Activated CD4-positive, CD25-positive, alpha-beta regulatory T cell (primary cell): ENCODE results near the gene RMRP.
"Not testable (repeated sequence)": the region's sequence is repeated elsewhere in the genome, so short reads cannot be mapped to it uniquely, and the experiment has no call there.

Experiments used
- DNase-seq, 4 experiments: peaks; one replicate each; lab custom pipeline; 2025; lab: John Stamatoyannopoulos, UW

RMRP gene

DNA sequence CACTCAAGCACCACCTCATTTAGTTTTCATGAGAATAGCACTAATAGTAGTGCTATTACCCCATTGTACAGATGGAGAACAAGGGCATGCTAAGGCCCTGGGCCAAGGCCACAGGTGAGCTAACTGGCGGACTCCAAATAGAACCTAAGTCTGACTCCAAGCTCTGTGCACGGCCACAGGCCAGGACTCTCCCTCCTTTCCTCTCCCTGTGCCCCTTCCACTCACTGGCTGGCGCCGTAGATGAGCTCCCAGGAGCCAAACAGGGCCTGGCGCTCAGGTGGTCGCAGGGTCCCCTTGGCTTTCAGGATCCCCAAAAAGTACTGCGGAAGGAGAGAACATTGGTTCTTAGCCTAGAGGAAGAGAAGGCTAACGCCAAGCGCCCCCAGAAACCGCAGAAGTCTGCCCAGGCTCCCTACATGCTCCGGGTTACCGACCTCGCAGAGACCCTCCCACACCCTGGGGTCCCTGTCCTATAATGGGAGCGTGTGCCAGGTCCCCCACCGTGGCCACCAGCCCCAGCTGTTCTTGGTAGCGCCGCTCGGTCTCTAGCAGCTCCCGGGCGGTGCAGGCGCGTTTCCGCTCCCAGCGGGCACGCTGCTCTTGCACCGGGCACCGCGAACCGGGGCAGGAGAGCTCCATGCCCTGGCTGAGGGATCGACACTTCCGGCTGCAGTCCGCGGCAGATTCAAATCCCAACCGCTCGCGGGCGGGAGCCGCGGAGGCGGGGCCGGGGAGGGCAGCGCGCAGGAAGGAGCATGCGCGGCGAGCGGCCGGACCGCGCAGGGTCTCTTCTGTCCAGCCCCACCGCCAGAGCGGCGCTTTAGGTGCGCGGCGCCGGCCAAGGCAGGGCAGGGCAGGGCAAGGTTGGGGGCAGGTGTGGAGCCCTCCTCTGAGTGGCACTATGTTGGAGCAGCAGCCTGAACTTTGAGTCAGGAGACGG is 7.0 kb upstream of the RMRP start, which contains the start of gene ARHGEF39:
ARHGEF39 (minus strand) TSS at position 665 of the 940 bp plus-strand sequence; CDS start at position 639, 26 bp downstream.
- peak; percentile 20 to 55 (median 37) for DNase-seq

DNA sequence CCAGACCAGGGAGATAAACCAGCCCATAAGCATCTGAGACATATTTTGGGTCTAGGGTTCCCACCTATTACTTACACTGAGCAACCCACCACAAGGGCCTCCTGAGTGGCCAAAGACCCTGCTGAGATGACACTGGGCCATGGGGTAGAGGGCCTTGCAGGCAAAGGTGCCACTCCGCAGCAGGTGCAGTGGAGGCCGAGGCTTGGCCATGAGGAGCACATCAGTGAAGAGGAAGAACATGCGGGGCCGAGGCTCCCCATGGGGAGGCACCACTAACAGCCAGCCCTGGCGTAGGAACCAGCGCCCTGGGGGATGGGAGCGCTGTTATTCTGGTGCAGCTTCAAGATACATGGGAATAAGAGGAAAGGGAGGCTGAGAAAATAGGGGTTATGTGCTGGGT is 4.6 kb upstream of the RMRP start:
- DNase-seq: no peak

DNA sequence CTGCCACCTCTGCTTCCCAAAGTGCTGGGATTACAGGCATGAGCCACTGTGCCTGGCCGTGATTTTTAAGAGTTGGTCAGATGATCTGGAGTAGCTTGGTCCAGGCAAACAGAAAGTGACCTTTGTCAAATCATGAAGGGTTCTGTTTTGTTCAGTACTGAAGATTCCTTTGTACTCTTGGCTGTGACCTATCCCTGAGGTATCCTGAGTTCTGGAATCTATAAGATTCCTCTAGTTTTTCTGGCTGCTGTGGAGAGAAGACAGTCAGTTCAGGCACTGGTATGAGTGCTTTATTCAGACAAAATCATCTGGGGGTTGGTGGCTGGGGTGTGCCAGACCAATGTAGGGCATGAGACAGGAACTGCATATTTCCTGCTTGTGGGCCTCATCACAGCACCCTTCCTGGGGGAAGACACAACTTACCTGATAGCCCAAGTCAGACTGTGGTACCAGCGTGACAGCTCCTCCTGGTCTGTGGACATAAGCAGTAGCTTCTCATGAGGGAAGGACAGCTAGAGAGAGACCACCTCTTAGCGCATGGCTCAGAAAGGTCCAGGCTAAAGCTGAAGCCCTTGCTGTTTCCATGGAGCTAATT is 4.0 kb upstream of the RMRP start:
- no peak for DNase-seq

DNA sequence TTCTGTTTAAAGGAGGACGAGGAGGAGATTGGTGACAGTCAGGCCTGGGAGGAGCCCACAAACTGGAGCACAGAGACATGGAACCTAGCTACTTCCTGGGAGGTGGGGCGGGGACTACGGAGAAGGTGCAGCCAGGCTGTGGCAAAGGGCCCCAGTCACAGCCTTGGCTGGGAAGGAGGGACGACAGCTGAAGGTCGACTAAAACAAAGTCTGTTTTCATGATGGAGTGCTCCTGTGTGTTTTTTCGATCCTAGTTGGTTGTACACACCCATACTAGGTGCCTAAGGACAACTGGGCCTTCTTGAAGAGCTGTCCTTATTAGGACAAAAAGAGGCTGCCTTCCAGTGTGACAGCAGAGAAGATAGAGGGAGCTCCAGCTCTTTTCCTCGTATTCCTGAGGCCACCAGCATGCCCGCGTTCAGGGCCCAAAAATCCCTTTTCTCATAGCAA is 3.2 kb upstream of the RMRP start:
- no peak for DNase-seq

DNA sequence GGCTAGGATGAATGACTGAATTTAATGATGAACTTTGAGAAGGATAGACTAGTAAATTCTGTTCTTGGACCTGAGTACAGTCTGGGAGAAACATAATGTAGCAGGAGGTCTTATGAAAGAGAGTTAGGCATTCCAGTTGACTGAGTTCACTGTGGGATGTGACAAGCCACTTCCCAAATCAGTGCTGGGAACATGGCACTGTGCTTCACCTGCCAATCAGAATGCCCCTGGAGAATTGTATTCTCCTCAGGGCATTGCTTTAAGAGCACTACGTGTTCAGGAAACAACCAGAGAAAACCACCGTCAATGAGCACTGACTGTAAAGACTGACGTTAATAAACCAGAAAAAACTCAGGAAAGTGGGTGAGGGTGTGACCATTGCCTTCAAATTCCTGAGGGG is 1.5 kb upstream of the RMRP start:
- no peak for DNase-seq

DNA sequence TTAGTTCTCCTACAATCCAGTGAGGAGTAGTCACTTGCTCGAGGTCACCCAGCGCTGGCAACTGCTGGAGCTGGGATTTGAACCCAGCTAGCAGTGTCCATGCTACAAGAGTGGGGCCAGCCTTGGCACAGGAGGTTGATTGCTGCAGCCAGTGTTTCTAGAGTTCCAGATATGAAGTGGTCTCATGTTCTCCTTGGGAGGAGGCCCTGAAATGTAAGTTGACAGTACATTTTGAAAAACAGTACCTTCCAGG is 1.1 kb upstream of the RMRP start:
- no peak for DNase-seq

DNA sequence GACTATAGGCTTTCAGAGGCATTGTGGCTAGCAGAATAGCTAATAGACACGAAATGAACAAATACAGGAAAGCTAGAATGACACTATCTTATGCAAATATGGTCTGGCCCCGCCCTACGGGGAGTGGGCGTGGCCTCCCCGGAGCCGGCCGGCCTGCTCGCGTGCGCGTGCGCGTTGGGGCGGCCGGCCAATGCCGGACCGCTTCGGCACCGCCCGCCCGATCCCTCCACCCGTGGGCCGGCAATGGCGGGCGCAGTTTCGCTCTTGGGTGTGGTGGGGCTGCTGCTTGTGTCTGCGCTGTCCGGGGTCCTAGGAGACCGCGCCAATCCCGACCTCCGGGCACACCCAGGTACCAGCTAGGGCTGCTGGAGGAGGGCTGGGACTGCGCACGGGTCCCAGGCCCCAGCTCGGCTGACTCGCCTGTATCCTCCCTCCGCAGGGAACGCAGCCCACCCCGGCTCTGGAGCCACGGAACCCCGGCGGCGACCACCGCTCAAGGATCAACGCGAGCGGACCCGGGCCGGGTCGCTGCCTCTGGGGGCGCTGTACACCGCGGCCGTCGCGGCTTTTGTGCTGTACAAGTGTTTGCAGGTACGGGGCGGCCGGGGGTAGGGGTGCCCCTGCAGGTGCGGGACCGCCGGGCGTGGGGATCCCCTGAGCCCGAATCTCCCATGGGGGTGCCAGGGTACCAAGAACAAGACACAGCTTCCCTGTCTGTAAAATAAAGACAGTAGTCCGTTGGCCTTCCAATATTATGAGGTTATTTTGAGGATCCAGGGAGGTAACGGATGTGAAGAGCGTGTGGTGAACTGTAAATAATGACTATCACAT is 533 bp upstream of the RMRP start, which contains the start of gene CCDC107:
CCDC107 (plus strand) TSS at position 156 of the 831 bp plus-strand sequence; CDS start at position 244, 88 bp downstream.
- DNase-seq: peak; percentile 62 to 73 (median 68)

DNA sequence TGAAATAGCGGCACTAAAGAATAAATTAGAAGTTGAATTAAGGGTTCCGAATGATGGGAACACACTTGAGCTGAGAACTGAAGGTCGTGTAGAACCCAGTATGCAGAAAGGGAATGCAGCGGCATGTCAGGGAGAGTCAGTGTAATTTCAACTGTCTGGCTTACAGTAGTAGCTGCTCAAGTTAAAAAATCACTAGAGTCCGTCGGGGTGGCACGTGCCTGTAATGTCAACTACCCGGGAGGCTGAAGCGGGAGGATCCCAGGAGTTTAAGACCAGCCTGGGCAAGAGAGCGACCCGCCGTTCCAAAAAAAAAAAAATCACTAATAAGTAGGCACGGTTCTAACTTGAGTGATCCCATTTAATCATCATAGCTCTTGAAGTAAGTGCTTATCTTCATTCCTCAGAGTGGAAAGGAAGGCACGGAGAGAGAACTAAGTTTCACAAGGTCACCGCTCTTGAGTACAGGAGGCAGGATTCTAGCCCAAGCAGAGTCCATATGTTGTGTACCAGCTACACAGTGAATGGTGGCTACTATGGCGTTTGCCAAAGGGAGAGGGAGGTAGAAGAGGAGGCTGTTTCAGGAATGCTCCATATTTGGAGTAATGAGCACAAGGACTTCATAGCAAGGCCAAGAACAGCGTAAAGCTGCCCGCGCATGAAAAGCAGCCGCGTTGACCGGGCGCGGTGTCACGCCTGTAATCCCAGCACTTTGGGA is 831 bp downstream of the RMRP start:
- no peak for DNase-seq

DNA sequence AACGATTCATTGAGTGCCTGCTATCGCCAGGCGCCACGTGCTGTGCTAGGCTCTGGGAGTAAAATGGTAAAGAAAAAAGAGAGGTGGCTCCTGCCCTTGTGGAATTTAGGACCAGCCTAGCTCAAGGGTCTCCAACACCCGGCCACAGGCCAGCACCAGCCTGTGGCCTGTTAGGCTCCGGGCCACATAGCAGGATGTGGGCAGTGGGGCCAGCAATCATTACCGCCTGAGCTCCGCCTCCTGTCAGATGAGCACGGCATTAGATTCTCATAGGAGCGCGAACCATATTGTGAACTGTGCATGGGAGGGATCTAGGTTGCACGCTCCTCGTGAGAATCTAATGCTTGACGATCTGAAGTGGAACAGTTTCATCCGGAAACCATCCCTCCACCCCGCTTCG is 1.5 kb downstream of the RMRP start:
- DNase-seq: no peak

DNA sequence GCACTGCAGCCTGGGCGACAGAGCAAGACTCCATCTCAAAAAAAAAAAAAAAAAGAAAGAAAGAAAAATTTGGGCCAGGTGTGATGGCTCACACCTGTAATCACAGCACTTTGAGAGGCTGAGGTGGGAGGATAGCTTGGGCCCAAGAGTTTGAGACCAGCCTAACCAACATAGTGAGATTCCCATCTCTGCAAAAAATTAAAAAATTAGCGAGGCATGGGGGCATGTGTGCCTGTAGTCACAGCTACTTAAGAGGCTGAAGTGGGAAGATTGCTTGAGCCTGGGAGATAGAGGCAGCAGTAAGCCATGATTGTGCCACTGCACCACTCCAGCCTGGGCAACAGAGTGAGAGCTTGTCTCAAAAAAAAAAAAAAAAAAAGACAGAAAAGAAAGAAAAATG is 4.2 kb downstream of the RMRP start:
- no peak for DNase-seq

DNA sequence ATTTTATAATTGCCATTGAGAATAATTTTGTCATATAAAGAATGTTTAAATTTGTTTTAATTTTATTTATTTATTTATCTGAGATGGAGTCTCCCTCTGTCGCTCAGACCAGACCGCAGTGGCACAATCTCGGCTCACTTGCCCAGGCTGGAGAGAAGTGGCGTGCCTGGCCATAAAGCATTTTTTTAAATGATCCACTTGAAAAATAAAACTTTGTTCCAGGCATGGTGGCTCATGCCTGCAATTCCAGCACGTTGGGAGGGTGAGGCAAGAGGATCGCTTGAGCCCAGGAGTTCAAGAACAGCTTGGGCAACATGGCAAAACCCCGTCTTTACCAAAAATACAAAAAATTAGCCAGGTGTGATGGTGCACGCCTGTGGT is 5.0 kb downstream of the RMRP start:
- DNase-seq: no peak

DNA sequence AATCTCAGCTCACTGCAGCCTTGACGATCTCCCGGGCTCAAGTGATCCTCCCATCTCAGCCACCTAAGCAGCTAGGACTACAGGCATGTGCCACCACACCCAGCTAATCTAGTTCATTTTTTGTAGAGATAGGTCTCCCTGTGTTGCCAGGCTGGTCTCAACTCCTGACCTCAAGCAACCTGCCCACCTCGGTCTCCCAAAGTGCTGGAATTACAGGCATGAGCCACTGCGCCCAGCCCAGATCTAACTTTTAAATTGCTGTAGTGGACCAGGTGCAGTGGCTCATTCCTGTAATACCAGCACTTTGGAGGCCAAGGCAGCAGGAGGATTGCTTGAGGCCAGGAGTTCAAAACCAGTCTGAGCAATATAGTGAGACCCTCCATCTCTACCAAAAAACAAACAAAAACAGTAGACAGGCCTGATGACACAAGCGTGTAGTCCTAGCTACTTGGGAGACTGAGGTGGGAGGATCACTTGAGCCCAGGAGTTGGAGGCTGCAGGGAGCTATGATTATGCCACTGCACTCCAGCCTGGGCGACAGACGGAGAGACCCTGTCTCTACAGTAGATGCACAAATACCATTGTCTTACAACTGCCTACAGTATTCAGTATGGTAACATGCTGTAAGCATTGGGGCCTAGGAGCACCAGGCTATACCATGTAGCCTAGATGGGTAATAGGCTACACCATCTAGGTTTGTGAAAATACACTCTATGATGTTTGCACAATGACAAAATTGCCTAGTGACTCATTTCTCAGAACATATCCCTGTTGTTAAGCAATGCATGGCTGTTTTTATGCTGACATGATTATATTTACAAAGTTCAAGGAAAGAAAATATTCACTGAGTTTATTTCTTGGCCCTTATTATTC is 5.6 kb downstream of the RMRP start:
- DNase-seq: no peak

DNA sequence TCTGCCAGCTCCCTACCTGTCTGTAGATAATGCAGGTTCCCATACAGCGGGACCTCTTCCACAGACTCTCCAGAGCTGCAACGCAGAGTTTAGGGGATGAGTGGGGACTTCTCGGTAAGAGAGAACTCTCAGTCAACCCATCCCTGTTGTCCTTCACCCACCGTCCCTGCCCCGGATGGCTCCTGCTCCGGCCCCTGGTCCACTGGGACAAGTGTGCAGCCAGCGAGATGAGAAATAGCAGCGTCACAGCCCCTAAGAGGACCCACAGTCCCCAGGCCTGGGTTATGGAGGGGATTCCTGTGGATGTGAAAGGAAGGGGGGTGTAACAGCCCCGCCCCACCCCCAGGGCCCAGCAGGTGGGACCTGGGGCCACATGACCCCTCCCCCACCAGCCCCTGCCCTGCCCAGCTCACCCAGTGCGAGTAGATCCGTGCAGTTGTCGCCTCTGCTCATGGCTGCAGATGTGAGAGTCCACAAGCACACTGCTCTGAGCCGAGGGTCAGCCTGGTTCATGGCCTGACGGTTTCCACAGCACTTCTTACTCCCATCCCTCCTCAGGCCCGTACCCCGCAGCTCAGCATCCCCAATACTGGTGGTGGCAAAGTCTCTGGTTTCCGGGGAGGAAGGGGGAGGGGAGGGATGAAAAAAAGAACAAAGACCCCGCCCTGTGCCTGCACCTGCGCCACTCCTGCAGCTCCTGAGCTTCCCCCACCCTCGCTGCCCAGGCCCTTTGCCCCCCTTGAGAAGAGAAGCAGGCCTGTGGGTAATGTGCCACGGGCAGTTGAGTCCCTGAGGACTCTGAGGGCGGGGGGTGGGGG is 7.3 kb downstream of the RMRP start, which contains the start of gene SIT1:
SIT1 (minus strand) TSS at position 591 of the 818 bp plus-strand sequence; CDS start at position 513, 78 bp downstream.
- DNase-seq: peak in 1 of 4 experiments; percentile 19

DNA sequence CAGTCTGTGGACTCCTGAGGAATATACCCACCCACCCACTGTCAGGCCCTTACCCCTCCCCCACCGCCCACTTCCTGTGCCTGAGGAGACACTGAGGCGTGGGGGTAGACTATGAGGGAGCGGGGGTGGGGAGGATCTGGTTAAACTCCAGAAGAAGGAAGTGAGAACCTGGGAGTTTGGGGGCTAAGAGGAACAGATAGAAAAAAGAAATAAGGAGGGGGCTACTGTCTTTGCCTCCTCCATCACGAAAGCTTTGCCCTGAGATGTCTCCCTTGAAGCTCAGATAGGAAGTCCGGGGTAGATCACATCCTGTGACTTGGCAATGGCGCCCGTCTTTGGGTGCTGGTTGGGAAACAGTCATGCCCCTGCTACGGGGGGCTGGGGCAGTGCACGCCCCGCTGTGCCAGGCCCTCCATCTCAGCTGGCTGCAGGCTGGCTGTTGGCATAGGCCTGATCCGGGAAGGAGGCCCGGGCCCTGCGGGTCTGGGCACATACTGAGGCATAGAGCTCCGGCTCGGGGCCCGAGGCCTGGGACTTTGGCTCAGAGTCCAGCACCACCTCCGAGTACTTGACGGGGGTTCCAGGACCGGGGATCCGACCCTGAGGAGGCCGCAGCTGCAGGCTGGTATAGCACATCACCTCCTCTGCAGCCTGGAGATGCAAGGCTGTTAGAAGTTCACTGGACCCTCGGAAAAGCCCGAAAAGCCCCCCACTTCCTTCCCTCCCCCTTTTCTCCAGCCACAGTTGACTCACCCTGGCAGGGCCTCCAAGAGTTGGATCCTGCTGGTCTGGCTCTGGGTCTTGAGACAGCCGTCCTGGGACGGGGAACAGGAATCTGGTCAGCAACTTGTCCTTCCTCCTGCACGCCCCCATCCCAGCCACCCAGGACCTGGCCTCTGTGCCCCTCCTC is 8.1 kb downstream of the RMRP start:
- DNase-seq: peak in 2 of 4 experiments; percentile 30 to 39

DNA sequence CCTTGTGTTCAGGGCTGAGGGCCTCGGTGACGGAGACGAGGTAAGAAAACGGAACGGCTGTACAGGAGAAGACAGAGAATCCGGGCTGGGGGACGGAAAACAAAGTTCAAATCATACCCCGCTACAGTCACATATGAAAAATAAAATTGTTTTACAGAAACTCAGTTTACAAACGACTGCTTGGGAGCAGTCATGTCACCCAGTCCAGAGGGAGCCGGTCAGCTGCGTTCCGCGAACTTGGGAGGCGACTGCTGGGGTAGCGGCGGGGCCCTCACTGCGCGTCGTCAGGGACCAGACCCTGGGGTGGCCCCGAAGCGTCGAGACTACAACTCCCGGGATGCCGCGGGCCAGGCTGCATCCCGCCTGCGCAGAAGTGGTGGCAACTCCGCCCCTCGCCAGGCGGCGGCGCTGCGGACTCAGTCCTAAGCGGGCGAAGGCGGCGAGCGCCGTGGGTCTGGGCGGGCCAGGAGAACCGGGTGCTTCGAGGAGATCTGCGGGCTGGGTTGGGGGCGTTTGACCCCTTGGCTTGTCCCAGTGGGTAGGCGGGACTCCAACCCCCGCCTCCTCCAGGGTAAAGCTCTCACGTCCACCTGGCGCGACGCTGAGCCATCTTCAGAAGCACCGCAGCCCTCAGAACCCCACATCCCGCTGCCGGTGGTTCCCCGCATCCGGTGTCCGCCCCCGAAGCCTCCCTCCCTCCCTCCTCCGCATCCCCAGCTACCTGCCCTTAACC is 11.1 kb downstream of the RMRP start:
- peak; percentile 79 to 87 (median 84) for DNase-seq

DNA sequence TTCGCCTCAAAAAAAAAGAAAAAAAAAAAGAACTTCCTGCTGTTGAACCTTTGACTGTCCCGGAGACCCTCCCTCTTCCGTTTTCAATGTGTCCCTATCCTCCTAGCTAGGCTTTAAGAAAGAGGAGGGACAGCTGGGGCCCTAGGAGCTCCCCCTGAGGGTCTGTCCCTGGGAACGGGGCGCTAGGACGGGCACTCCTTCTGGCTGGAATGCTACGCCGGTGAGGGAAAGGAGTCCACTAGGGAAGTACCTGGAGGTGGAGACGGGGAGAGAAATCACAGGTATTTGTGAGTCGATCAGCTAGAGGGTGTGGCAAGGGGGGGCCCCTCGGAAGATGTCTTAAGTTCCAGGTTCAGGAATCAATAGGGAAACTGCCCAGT is 11.7 kb downstream of the RMRP start:
- no peak for DNase-seq

DNA sequence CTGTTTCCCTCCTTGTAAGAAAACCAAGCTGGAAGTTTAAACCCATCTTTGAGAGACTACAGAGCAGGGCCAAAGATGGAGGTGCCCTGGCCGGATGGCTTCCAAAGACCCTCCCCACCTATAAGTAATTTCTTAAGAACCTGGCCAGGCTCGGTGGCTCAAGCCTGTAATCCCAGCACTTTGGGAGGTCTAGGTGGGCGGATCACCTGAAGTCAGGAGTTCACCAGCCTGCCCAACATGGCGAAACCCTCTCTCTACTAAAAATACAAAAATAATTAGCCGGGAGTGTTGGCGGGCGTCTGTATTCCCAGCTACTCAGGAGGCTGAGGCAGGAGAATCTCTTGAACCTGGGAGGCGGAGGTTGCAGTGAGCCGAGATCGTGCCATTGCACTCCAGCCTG is 12.1 kb downstream of the RMRP start:
- not testable (repeated sequence) for DNase-seq

DNA sequence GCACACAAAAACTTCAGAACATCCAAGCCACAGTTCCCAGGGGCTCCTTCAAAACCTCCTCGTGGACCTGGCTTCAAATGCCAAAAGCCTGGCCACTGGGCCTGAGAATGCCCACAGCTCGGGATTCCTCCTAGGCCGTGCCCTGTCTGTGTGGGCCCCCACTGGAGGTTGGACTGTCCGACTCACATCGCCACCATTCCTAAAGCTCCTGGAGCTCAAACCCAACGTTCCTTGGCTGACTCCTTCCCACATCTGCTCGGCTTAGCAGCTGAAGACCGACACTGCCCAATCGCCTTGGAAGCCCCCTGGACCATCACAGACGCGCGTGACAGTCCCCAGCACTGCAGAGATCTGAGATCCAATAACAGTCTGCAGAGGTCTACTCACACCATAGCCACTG is 14.8 kb downstream of the RMRP start:
- DNase-seq: no peak
